Measurements from ENCODE around the gene GADD45B. TPM values are rescaled to one million over a fixed set of nuclear protein-coding genes. Genes with fewer than 3 reads are reported as not detected.

Gene GADD45B
- total RNA-seq, 1 experiment from 2014 or later, result 16.2 TPM

GRCh38 chr19:2523630-2524311 lies 47.8 kb downstream of the GADD45B start:
- no peak overlapping the region for H3K14ac ChIP-seq (ENCODE audit: insufficient read depth, low read length)
- H2BK120ac ChIP-seq (ENCODE audit: low read depth, low read length, poor library complexity, severe bottlenecking), result no peak overlapping the region
- H3K4me1 ChIP-seq (ENCODE audit: insufficient read depth, low read length), result peaks cover 2% of the 10 kb centered on the region; the same call in 1 of the 2 replicates
- H3K79me1 ChIP-seq (ENCODE audit: insufficient read depth, low read depth, low read length, poor library complexity, severe bottlenecking), result no peaks in the 10 kb centered on the region
- no peaks in the 10 kb centered on the region for H3K23me2 ChIP-seq (ENCODE audit: insufficient read length, low read depth, low read length, poor library complexity, severe bottlenecking)
- no peak overlapping the region for H4K5ac ChIP-seq (ENCODE audit: insufficient read length, low read depth, low read length)
- no peak overlapping the region for H3K56ac ChIP-seq (ENCODE audit: insufficient read length, low read depth, low read length)
- H3K27me3 Mint-ChIP-seq (ENCODE audit: low read depth), result no peaks in the 10 kb centered on the region
- H2AFZ ChIP-seq (ENCODE audit: low read length), result no peak overlapping the region
- H3K27ac ChIP-seq (ENCODE audit: insufficient read length, low read depth, low read length), result no peak overlapping the region
- no peaks in the 10 kb centered on the region for H3K9me3 ChIP-seq (ENCODE audit: control insufficient read depth, low read depth, low read length)
- H2BK12ac ChIP-seq (ENCODE audit: insufficient read length, low read depth, low read length), result no peak overlapping the region
- no CpG with 5 or more reads among the region's 20 CpGs for WGBS (ENCODE audit: extremely low coverage, insufficient read length, low lambda C conversion rate)
- no peaks in the 10 kb centered on the region; a peak in 1 of 5 replicates for H3K9me3 Mint-ChIP-seq
- H3K4ac ChIP-seq (ENCODE audit: low read depth, low read length), result no peak overlapping the region
- H2AK5ac ChIP-seq (ENCODE audit: insufficient read length, low read length), result no peak overlapping the region
- H2BK5ac ChIP-seq (ENCODE audit: insufficient read length, low read length), result no peak overlapping the region
- H3K79me2 ChIP-seq (ENCODE audit: insufficient read depth, low read length), result no peaks in the 10 kb centered on the region
- no peak overlapping the region for H3K4me3 Mint-ChIP-seq
- H4K91ac ChIP-seq (ENCODE audit: insufficient read length, low read depth, low read length), result no peak overlapping the region
- H3K36me3 Mint-ChIP-seq (ENCODE audit: insufficient read depth in 1 of 3, low read depth in 3 of 3), result no peaks in the 10 kb centered on the region
- no peak overlapping the region for H3T11ph ChIP-seq (ENCODE audit: low read length)
- no peak overlapping the region for H3K23ac ChIP-seq (ENCODE audit: insufficient read length, low read depth, low read length)
- H2BK15ac ChIP-seq (ENCODE audit: low read depth, low read length), result no peak overlapping the region
- peaks cover 4% of the 10 kb centered on the region for H4K20me1 ChIP-seq (ENCODE audit: control insufficient read depth, insufficient read depth, insufficient read length)
- H2BK20ac ChIP-seq (ENCODE audit: low read depth, low read length, poor library complexity, severe bottlenecking), result no peak overlapping the region
- no peak for DNase-seq
- TF ChIP-seq, protein P1, sequence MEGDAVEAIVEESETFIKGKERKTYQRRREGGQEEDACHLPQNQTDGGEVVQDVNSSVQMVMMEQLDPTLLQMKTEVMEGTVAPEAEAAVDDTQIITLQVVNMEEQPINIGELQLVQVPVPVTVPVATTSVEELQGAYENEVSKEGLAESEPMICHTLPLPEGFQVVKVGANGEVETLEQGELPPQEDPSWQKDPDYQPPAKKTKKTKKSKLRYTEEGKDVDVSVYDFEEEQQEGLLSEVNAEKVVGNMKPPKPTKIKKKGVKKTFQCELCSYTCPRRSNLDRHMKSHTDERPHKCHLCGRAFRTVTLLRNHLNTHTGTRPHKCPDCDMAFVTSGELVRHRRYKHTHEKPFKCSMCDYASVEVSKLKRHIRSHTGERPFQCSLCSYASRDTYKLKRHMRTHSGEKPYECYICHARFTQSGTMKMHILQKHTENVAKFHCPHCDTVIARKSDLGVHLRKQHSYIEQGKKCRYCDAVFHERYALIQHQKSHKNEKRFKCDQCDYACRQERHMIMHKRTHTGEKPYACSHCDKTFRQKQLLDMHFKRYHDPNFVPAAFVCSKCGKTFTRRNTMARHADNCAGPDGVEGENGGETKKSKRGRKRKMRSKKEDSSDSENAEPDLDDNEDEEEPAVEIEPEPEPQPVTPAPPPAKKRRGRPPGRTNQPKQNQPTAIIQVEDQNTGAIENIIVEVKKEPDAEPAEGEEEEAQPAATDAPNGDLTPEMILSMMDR (conservative IDR thresholded peaks at IDR 0.05), result peak; percentile 7; the same call in 1 of the 3 replicates
- no peak overlapping the region for H3K18ac ChIP-seq (ENCODE audit: insufficient read length, low read depth, low read length)
- peak overlapping the region in 2 of 3 experiments; percentile 52 to 69; a peak in 4 of 7 replicates for H3K27ac Mint-ChIP-seq
- no peak overlapping the region for H3K4me2 ChIP-seq (ENCODE audit: insufficient read depth, insufficient read length, low read length)
- no peak overlapping the region for H4K8ac ChIP-seq (replicated peaks; ENCODE audit: insufficient read length, low read depth, low read length)
- no peaks in the 10 kb centered on the region for H3K27me3 ChIP-seq (ENCODE audit: insufficient read depth, low read length)
- H3K4me1 Mint-ChIP-seq, result peaks cover 6 to 21% of the 10 kb centered on the region in 2 experiments; a peak in 3 of 4 replicates
- no peak overlapping the region for H3K9ac ChIP-seq (ENCODE audit: extremely low read depth, insufficient read length, low read length)

All from H9 (cell line).